GM13976 (cell line): Measurements from ENCODE around the gene FNTB.
A peak's percentile ranks its signal among the peaks of the same experiment; 100 is the strongest.

Experiments
- DNase-seq: peaks from one replicate; pipeline ENCODE4 v3.0.0; 2012; ENCODE audit warnings: low spot score
- in situ Hi-C: fragments of 300-500 bp; cut with MboI; formaldehyde crosslinking; loops from one replicate; pipeline ENCODE4 v1.12.0; 2022; ENCODE audit warnings: low sequenced_read_pairs, mixed read lengths, inconsistent platforms; ENCODE audit not compliant: unreplicated experiment
- TF ChIP-seq, protein P1 (sequence below): IDR thresholded peaks from 2 replicates; pipeline ENCODE4 v1.5.1; 2012; ENCODE audit warnings: borderline replicate concordance, mild to moderate bottlenecking; ENCODE audit not compliant: insufficient read depth; ENCODE audit errors: extremely low read depth, missing control alignments, control extremely low read depth

FNTB gene

DNA sequence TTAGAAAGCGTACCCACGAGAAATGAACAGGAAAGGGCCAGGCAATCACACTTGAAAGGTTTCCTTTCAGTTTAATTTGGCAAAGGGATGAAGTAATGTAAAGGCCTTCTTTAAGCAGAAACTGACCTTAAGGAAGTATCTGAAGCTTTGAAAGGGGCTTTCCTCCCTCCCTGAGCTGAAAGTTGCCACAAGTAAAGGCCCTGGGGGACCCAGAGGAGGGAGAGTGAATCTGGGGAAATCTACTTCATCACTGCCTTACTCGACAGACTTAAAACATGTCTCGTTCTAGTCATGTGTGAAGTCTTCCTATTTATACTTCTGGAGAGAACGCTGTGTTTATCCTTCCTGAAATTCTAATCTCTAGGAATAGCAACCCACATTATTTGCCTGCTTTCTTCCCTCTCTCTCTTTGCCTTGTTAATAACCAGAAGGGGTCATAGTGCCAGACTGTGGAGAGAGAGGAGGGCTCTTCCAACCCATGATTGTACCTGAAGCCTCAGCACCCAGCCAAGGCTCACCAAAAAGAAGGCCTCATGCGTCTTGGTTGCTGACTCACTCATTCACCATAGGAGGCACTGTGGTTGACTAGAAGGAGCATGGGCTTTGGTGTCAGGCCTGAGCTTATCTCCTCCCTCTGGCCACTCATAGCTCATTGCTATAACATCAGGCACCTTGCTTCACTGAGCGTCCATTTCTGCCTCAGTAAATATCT, 33.9 kb upstream of the FNTB start:
- TF ChIP-seq, protein P1, sequence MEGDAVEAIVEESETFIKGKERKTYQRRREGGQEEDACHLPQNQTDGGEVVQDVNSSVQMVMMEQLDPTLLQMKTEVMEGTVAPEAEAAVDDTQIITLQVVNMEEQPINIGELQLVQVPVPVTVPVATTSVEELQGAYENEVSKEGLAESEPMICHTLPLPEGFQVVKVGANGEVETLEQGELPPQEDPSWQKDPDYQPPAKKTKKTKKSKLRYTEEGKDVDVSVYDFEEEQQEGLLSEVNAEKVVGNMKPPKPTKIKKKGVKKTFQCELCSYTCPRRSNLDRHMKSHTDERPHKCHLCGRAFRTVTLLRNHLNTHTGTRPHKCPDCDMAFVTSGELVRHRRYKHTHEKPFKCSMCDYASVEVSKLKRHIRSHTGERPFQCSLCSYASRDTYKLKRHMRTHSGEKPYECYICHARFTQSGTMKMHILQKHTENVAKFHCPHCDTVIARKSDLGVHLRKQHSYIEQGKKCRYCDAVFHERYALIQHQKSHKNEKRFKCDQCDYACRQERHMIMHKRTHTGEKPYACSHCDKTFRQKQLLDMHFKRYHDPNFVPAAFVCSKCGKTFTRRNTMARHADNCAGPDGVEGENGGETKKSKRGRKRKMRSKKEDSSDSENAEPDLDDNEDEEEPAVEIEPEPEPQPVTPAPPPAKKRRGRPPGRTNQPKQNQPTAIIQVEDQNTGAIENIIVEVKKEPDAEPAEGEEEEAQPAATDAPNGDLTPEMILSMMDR: peak; percentile 16
- peak; percentile 82 for DNase-seq
- in situ Hi-C loops: no loop called here

DNA sequence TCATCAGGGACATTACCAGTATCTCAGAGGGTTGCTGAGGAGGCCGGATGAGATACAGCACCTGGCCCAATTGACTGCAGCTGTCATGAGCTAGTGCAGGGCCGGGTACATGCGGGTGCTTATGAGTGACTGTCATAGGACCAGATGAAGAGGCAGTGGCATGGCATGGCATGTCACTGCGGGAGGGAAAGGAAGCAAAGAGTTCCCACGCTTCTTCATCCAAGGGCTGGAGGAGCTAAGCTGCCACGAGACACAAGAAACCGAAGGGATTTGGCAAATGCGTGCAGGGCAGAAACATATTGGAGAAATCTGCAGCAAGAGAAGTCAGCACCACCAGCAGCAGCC, 33.4 kb upstream of the FNTB start:
- TF ChIP-seq, protein P1: no peak
- in situ Hi-C loops: no loop called here
- no peak for DNase-seq

DNA sequence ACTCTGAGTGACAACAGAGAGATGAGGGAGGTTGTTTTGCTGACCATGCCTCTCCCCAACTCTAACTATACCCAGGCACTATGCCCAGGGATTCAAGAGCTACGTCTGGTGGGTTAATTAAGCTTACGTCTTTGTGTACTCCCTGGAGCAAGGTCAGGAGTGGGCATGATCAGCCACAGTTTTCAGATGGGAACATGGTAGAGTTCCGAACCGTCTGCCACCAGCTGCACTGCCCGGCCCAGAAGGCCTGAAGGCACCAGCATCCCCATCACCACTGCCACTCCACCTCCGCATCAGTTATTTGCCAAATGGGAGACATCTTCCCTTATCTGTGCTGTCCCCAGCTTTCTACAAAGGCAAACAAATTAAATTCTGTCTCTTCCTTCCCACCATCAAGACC, 33.0 kb upstream of the FNTB start:
- in situ Hi-C loops: no loop called here
- TF ChIP-seq, protein P1: no peak
- DNase-seq: no peak

DNA sequence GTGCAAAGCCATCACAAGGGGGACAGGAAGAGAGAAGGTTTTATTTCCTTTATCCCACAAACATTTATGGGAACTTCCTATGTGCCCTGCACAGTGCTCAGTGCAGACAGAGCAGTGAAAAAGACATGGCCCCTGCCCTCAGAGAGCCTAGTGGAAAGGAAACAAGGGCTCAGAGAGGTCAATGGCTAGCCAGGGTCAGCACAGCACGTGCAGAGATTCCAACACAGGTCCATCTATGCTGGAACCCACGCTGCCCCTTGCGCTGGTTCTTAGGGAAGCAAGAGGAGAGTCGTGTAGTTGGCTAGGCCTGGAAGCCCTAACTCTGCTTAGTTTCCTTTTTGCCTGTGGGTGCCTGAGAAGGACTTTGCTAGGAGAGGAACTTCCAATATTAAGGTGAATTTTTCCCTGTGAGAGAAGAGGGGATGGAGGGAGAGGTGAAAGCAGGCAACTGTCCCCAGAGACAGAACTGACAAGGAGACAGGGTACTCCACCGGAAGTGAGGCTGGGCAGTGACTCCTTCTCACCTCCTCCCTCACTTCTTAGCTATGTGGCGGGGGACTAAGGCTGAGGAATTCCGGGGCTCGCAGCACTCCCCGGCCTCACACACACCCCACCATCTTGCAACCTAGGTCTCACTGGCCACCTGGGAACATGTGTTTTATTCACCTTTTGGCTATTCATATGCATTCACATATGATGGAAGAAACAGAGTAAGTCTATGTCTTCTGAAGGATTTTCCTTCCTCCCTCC, 32.0 kb upstream of the FNTB start:
- TF ChIP-seq, protein P1: no peak
- no peak for DNase-seq
- in situ Hi-C loops: no loop called here

DNA sequence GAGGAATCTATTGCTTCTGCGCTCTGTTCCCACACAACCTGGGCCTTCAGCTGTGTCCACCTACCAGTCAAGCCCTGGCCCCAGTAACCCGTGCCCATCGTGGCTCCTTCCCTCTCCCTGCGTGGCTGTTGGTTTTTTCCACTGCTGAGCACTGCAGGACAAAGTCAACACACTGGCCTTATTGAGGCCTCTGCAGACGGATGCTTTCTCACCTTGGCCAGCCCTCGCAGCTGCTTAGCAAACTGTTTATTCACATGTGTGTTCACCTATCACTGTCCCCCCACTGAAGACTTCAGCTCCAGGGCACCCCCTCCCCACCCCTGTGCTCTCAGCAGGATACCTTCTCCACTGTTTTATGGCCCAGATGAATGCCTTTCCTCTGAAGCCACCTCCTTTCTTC, 31.4 kb upstream of the FNTB start:
- TF ChIP-seq, protein P1: no peak
- DNase-seq: no peak
- in situ Hi-C loops: no loop called here

DNA sequence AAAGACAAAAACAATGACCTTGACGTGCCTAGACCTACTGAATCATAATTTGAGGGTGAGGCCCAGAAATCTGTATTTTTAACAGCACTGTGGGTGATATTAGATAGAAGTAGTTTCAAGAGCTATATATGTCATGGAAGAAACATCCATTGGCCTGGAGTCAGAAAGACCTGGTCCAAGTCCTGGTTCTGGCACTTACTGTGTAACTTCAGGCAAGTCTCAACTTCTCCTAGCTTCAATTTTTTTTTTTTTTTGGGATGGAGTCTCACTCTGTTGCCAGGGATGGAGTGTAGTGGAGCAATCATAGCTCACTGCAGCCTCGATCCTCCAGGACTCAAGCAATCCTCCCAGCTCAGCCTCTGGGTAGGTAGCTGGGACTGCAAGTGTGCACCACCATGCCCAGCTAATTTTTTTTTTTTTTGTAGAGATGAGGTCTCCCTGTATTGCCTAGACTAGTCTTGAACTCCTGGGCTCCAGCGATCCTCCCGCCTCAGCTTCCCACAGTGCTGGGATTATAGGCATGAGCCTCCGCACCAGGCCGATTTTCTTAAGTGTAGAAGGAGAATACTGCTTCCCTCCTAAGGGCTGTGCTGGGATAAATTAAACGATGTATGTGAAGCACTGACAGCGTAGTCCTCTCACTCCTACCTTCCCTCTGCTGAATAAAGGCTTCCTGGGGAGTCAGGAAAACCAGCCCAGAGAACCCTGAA, 29.8 kb upstream of the FNTB start:
- TF ChIP-seq, protein P1: no peak
- in situ Hi-C loops: no loop called here
- no peak for DNase-seq
